BE2C (cell line): ENCODE measurements around the gene GPRIN2.
"Not testable (repeated sequence)": the region's sequence is repeated elsewhere in the genome, so short reads cannot be mapped to it uniquely, and the experiment has no call there.

Experiments
- DNase-seq: peaks from one replicate; pipeline ENCODE4 v3.0.0-alpha.2; 2020
- H3K27me3 ChIP-seq: fragments of 250-450 bp; sonication (Bioruptor Pico); 2 replicates; pipeline ENCODE4 v1.5.1; 2020; ENCODE audit warnings: mild to moderate bottlenecking
- H3K36me3 ChIP-seq: fragments of 250-450 bp; sonication (Bioruptor Pico); 2 replicates; pipeline ENCODE4 v1.5.1; 2020; ENCODE audit warnings: mild to moderate bottlenecking
- H3K4me1 ChIP-seq: fragments of 250-450 bp; sonication (Bioruptor Pico); 2 replicates; pipeline ENCODE4 v1.5.1; 2020
- H3K4me3 ChIP-seq: 2 replicates; pipeline ENCODE4 v1.5.1; 2011; ENCODE audit warnings: low read depth, low read length
- H3K9me3 ChIP-seq: fragments of 250-450 bp; sonication (Bioruptor Pico); 2 replicates; pipeline ENCODE4 v1.5.1; 2020
- TF ChIP-seq, protein P1 (sequence below): IDR thresholded peaks from 2 replicates; pipeline ENCODE4 v1.5.1; 2012; ENCODE audit warnings: mild to moderate bottlenecking, low read depth, low read length

GPRIN2 gene

GRCh38 chr10:46514899-46515298 is 41.6 kb downstream of the GPRIN2 start:
- DNase-seq, result no peak
- Histone ChIP-seq H3K36me3 (no peaks in the 10 kb centered on the region), H3K27me3 (no peaks in the 10 kb centered on the region), H3K9me3 (no peaks in the 10 kb centered on the region), H3K4me1 (no peaks in the 10 kb centered on the region), H3K4me3 (no peak overlapping the region)
- TF ChIP-seq, protein P1, sequence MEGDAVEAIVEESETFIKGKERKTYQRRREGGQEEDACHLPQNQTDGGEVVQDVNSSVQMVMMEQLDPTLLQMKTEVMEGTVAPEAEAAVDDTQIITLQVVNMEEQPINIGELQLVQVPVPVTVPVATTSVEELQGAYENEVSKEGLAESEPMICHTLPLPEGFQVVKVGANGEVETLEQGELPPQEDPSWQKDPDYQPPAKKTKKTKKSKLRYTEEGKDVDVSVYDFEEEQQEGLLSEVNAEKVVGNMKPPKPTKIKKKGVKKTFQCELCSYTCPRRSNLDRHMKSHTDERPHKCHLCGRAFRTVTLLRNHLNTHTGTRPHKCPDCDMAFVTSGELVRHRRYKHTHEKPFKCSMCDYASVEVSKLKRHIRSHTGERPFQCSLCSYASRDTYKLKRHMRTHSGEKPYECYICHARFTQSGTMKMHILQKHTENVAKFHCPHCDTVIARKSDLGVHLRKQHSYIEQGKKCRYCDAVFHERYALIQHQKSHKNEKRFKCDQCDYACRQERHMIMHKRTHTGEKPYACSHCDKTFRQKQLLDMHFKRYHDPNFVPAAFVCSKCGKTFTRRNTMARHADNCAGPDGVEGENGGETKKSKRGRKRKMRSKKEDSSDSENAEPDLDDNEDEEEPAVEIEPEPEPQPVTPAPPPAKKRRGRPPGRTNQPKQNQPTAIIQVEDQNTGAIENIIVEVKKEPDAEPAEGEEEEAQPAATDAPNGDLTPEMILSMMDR, result no peak

- no peaks in the 10 kb centered on the region for H3K4me1 ChIP-seq
- DNase-seq, result no peak
- TF ChIP-seq, protein P1, result no peak
Observed at GRCh38 chr10:46514431-46514861, 42.0 kb downstream of the GPRIN2 start.

DNA sequence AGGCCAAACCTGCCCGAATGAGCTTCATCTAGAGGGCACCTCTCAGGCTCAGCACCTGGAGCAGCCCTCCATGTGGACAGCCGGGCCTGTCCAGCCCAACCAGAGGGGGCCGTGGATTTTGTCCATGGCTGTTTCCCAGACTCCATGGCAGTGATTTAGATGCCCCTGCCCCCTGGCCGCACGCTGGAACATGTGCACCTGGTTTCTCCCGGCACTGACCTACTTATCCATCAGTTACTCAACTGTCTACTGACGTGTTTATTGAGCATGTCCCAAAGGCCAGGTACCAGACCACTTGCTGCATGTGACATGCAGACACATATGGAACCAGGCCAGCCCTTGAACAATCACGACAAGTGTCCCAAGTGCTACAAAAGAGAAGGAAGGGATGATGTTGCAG is 43.1 kb downstream of the GPRIN2 start:
- not testable (repeated sequence) for H3K9me3 ChIP-seq, H3K4me1 ChIP-seq, H3K27me3 ChIP-seq, H3K36me3 ChIP-seq, H3K4me3 ChIP-seq, DNase-seq

More at GRCh38 chr10:46514431-46514861, 42.0 kb downstream of the GPRIN2 start:
- H3K9me3 ChIP-seq, result no peaks in the 10 kb centered on the region
- no peaks in the 10 kb centered on the region for H3K27me3 ChIP-seq
- H3K4me3 ChIP-seq, result no peak overlapping the region
- no peaks in the 10 kb centered on the region for H3K36me3 ChIP-seq

- not testable (repeated sequence) for H3K9me3 ChIP-seq, H3K27me3 ChIP-seq, DNase-seq, H3K4me1 ChIP-seq, H3K36me3 ChIP-seq, H3K4me3 ChIP-seq
Observed at GRCh38 chr10:46512725-46513124, 43.7 kb downstream of the GPRIN2 start.

DNA sequence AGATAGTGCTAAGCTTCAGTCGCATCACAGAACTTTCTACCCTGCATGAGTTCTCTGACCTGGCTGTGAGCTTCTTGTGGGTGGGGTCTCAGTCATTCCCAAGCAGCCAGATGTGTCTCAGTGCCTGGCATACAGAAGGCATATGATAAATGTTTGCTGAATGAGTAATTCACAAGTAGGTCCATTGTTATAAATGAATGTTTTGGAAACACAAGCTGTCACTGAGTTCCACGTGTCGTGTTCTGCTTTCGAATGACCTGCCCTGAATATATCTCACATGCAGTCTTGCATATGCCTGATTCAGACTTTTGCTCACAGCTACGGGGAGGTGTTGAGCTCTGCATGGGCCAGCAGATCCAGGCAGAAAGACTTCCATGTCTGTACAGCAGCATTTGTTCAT is 44.5 kb downstream of the GPRIN2 start:
- H3K36me3 ChIP-seq, H3K4me3 ChIP-seq, H3K9me3 ChIP-seq: not testable (repeated sequence)

More for the DNA sequence above, 44.5 kb downstream of the GPRIN2 start:
- H3K4me1 ChIP-seq, H3K27me3 ChIP-seq, DNase-seq: not testable (repeated sequence)
